GM18526 (cell line): ENCODE results near the gene KLHL7.
A peak's percentile ranks its signal among the peaks of the same experiment; 100 is the strongest.

Experiments used
- POLR2A ChIP-seq: IDR thresholded peaks from 3 replicates; pipeline ENCODE4 v1.6.1; 2011; ENCODE audit not compliant: insufficient read length; ENCODE audit errors: extremely low read depth

Gene KLHL7

GRCh38 chr7:23105644-23106056, at the start of gene KLHL7:
Gene KLHL7 (plus strand): TSS chr7:23105785. CDS start chr7:23106027, 242 bp downstream.
- TF ChIP-seq POLR2A: peak; percentile 84

GRCh38 chr7:23058408-23059096, 47.0 kb upstream of the KLHL7 start:
- TF ChIP-seq POLR2A: no peak

GRCh38 chr7:23061327-23061726, 44.3 kb upstream of the KLHL7 start:
- no peak for TF ChIP-seq POLR2A

GRCh38 chr7:23062452-23062851, 43.1 kb upstream of the KLHL7 start:
- no peak for TF ChIP-seq POLR2A

GRCh38 chr7:23065974-23066373, 39.6 kb upstream of the KLHL7 start:
- no peak for TF ChIP-seq POLR2A

GRCh38 chr7:23067271-23067670, 38.3 kb upstream of the KLHL7 start:
- TF ChIP-seq POLR2A: no peak

- TF ChIP-seq POLR2A: no peak
Measured at GRCh38 chr7:23072048-23072447, 33.5 kb upstream of the KLHL7 start.

- no peak for TF ChIP-seq POLR2A
Measured at GRCh38 chr7:23072922-23073321, 32.7 kb upstream of the KLHL7 start.

GRCh38 chr7:23074443-23075261, 30.9 kb upstream of the KLHL7 start:
- no peak for TF ChIP-seq POLR2A

- no peak for TF ChIP-seq POLR2A
Measured at GRCh38 chr7:23075571-23075970, 30.0 kb upstream of the KLHL7 start.

GRCh38 chr7:23076772-23077171, 28.8 kb upstream of the KLHL7 start:
- no peak for TF ChIP-seq POLR2A

- TF ChIP-seq POLR2A: no peak
Measured at GRCh38 chr7:23093111-23093510, 12.5 kb upstream of the KLHL7 start.

- no peak for TF ChIP-seq POLR2A
Measured at GRCh38 chr7:23093546-23093945, 12.0 kb upstream of the KLHL7 start.

- no peak for TF ChIP-seq POLR2A
Measured at GRCh38 chr7:23096518-23097290, 8.9 kb upstream of the KLHL7 start.

GRCh38 chr7:23098029-23098428, 7.6 kb upstream of the KLHL7 start:
- TF ChIP-seq POLR2A: no peak

GRCh38 chr7:23098460-23098859, 7.1 kb upstream of the KLHL7 start:
- TF ChIP-seq POLR2A: no peak

- TF ChIP-seq POLR2A: no peak
Measured at GRCh38 chr7:23100697-23101096, 4.9 kb upstream of the KLHL7 start.
